Measurements from ENCODE around the gene HPSE.

HPSE gene

GRCh38 chr4:83247415-83248357, 87.0 kb downstream of the HPSE start:
- DNase-seq: no peak

All from right kidney (tissue), 1 donor.